Activated CD4-positive, alpha-beta T cell treated with anti-CD3 and anti-CD28 coated beads, Interleukin-2, amount 10 ng/mL, durations not matched to agents 7 days and 5 days (primary cell): ENCODE measurements around the gene GPC3. TPM values are rescaled to one million over a fixed set of nuclear protein-coding genes. Genes with fewer than 3 reads are reported as not detected.

Source experiments
- CTCF ChIA-PET: fragments of 350-600 bp; sonication (Branson Sonifier 250); formaldehyde crosslinking; loops from one replicate; lab custom pipeline; 2021; ENCODE audit warnings: antibody characterized with exemption; lab: Charles Lee
- POLR2A ChIA-PET: fragments of 350-600 bp; sonication (Branson Sonifier 250); formaldehyde crosslinking; loops from one replicate; lab custom pipeline; 2021; ENCODE audit warnings: antibody characterized with exemption; lab: Charles Lee
- DNase-seq: peaks from one replicate; pipeline ENCODE4 v3.0.0-alpha.2; 2020
- H3K27ac Mint-ChIP-seq: one replicate; pipeline ENCODE4 v1.8.0; 2021; ENCODE audit warnings: mild to moderate bottlenecking, moderate library complexity, mixed read lengths
- H3K27me3 Mint-ChIP-seq: one replicate; pipeline ENCODE4 v1.8.0; 2021; ENCODE audit warnings: mixed read lengths
- H3K36me3 Mint-ChIP-seq: one replicate; pipeline ENCODE4 v1.8.0; 2021; ENCODE audit warnings: low read depth, mixed read lengths
- H3K4me1 Mint-ChIP-seq: one replicate; pipeline ENCODE4 v1.8.0; 2021; ENCODE audit warnings: mixed read lengths
- H3K4me3 Mint-ChIP-seq: one replicate; pipeline ENCODE4 v1.8.0; 2021; ENCODE audit warnings: mild to moderate bottlenecking, moderate library complexity, mixed read lengths
- H3K9me3 Mint-ChIP-seq: one replicate; pipeline ENCODE4 v1.8.0; 2021; ENCODE audit warnings: mixed read lengths
- total RNA-seq, 2 experiments: library from RNA; stranded (reverse); gene quantifications; one replicate each; pipeline ENCODE4 v1.2.3, GENCODE V29; 2021

Gene GPC3
- total RNA-seq, 2 experiments from 2014 or later = 0.81 to 1.0 TPM

DNA sequence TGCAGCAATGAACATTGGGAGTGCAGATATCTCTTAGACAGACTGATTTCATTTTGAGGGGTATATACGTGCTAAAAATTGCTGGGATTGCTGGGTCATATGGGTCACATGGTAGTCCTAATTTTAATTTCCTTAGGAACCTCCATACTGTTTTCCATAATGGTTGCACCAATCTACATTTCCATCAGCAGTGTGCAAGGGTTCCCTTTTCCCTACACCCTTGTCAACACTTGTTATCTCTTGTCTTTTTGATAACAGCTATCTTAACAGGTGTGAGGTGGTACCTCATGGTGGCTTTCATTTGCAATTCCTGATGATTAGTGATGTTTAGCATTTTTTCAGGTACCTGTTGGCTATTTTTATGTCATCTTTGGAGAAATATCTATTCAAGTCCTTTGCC lies 57.0 kb downstream of the GPC3 start:
- POLR2A ChIA-PET = no interaction called here
- no peaks in the 10 kb centered on the region for H3K27me3 Mint-ChIP-seq

DNA sequence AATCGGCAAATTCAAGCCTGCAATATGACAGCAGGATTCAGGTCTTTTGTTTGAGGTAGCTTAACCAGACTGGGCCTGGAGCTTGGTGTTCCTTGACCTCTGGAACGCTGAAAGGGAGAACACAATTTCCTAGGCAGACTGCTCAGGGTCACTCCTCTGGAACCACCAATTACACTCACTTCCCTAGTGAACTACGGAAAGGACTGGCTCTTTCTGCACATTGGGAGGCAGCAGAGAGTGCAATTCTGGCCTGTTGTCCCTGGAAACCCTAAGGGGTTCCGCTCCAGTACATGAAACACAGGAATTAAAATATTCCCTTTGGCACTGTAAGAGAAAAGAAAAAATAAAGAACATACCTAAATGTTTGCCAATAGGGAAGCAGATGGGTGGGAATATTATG lies 58.6 kb downstream of the GPC3 start:
- Mint-ChIP-seq H3K4me1 (peaks cover 21% of the 10 kb centered on the region), H3K27ac (no peak overlapping the region), H3K9me3 (peaks cover 7% of the 10 kb centered on the region), H3K4me3 (no peak overlapping the region), H3K36me3 (no peaks in the 10 kb centered on the region), H3K27me3 (no peaks in the 10 kb centered on the region)
- POLR2A ChIA-PET = no interaction called here
- CTCF ChIA-PET = interaction anchor here (0.6 kb wide), 1 partner anchor 276 kb away, joined by 3 read pairs; no protein-coding TSS in a partner anchor
- no peak for DNase-seq

More for the DNA sequence above, 57.0 kb downstream of the GPC3 start:
- H3K4me1 Mint-ChIP-seq = peaks cover 7% of the 10 kb centered on the region
- H3K27ac Mint-ChIP-seq = no peak overlapping the region
- CTCF ChIA-PET = no interaction called here
- peaks cover 5% of the 10 kb centered on the region for H3K9me3 Mint-ChIP-seq
- no peaks in the 10 kb centered on the region for H3K36me3 Mint-ChIP-seq
- DNase-seq = no peak
- no peak overlapping the region for H3K4me3 Mint-ChIP-seq

DNA sequence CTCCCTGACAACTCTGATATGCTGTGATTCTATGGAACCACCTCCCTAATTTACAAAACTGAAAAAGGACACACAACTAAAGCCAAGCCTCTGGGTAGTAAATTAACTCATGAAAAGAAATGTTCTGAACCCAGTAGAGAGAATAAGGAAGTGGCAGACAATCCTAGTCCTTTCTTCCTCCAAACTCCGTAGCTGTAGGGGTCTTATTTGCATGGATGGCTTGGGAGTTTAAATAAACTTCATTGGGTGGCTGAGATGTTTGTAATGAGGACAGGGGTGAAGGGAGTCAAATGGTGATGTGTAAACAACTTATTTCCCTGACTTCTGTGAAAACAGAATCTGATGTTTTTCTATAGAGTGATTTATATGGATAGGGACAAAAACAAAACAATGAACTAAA lies 59.3 kb downstream of the GPC3 start:
- H3K4me1 Mint-ChIP-seq = peaks cover 23% of the 10 kb centered on the region
- no peak for DNase-seq
- CTCF ChIA-PET = no interaction called here

DNA sequence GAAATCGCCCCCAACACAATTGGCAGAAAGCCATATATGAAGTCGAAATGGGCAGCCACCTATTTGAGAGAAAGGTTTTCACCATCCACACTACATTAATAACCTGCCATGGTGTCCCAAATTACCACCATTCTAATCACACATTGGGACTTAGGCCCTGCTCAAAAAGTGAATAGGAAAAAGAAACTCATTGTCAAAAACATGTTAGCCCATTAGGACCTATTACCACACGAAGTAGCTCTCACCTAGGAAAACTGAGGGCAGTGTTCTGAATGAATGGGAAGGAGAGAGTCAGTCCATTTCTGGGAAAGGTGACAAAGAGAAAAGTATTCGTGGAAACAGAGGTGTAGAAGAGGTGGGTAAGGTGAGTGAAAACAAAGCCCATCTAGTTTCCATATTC lies 60.8 kb downstream of the GPC3 start:
- DNase-seq = no peak
- CTCF ChIA-PET = no interaction called here
- peaks cover 23% of the 10 kb centered on the region for H3K4me1 Mint-ChIP-seq
- H3K27me3 Mint-ChIP-seq = no peaks in the 10 kb centered on the region
- H3K27ac Mint-ChIP-seq = no peak overlapping the region
- POLR2A ChIA-PET = no interaction called here
- H3K4me3 Mint-ChIP-seq = no peak overlapping the region
- no peaks in the 10 kb centered on the region for H3K36me3 Mint-ChIP-seq
- peaks cover 8% of the 10 kb centered on the region for H3K9me3 Mint-ChIP-seq

More for the DNA sequence above, 59.3 kb downstream of the GPC3 start:
- Mint-ChIP-seq H3K4me3 (no peak overlapping the region), H3K27ac (no peak overlapping the region), H3K36me3 (no peaks in the 10 kb centered on the region), H3K9me3 (peaks cover 8% of the 10 kb centered on the region), H3K27me3 (no peaks in the 10 kb centered on the region)
- POLR2A ChIA-PET = no interaction called here

DNA sequence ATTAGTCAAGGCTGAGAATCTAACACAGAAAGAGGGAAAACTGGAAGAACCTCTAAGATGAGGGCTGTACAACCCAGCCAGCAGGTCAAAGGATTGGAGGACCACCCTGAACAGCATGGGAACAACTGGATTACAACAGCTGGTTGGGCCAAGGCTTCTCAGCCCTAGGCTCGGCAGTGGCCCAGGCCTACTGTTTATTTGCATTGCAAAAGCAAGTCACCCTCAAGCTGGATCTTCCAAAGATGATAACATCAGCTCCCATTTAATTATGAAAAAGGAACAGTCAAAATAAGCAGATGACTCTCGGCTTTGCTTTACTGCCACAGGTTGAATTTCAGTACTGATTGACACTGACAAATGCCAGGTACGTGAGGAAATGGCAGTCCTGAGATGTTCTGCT lies 61.8 kb downstream of the GPC3 start:
- H3K4me3 Mint-ChIP-seq = no peak overlapping the region
- no peaks in the 10 kb centered on the region for H3K36me3 Mint-ChIP-seq
- POLR2A ChIA-PET = no interaction called here
- no peak for DNase-seq
- peaks cover 8% of the 10 kb centered on the region for H3K9me3 Mint-ChIP-seq
- CTCF ChIA-PET = interaction anchor here (1.0 kb wide), 1 partner anchor 10 kb away, joined by 3 read pairs; no protein-coding TSS in a partner anchor
- peaks cover 23% of the 10 kb centered on the region for H3K4me1 Mint-ChIP-seq
- no peaks in the 10 kb centered on the region for H3K27me3 Mint-ChIP-seq
- H3K27ac Mint-ChIP-seq = peak overlapping the region; percentile 92

DNA sequence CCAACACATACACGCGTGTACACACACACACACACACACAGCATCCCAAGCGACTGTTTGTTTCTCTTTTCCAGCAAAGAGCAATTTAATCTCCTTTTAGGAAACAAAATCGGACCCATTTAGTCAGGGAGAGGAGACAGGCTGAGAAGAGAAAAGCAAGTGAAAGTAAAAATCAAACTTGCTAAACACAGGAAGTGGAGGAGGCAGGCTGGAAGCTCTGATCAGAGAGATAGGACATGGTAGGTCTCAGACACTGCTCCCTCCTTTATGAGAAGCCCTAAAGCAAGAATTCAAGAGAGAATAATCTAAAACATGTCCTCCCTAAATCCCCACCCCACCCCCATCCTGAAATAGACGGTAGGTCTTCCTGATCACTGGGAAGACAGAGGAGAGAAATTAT lies 62.3 kb downstream of the GPC3 start:
- DNase-seq = peak; percentile 31
- ChIA-PET POLR2A (no interaction called here), CTCF (interaction anchor here (1.0 kb wide), 1 partner anchor 10 kb away, joined by 3 read pairs; no protein-coding TSS in a partner anchor)
- Mint-ChIP-seq H3K27me3 (no peaks in the 10 kb centered on the region), H3K4me3 (peak overlapping the region; percentile 66), H3K27ac (peak overlapping the region; percentile 92), H3K36me3 (no peaks in the 10 kb centered on the region), H3K9me3 (peaks cover 6% of the 10 kb centered on the region), H3K4me1 (peaks cover 23% of the 10 kb centered on the region)

DNA sequence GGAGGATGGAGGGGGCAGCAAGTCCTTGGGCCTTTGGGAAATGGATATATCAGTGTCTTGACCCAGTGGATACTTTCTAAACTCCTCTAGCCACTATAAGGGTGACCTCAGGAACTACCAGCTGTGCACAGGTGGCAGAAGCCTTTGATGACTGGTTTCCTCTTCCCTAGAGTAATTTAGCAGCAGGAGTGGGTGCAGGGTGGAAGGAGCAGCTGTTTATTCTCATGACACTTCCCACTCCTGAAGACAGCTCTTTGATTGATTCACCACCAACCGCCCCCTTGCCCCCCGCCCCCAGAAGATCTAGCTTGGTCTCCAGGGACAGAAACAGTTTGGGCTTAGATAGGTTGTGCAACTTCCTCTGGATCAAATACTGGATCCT lies 63.0 kb downstream of the GPC3 start:
- H3K27me3 Mint-ChIP-seq = no peaks in the 10 kb centered on the region
- peak overlapping the region; percentile 92 for H3K27ac Mint-ChIP-seq
- DNase-seq = no peak
- H3K4me1 Mint-ChIP-seq = peaks cover 23% of the 10 kb centered on the region
- no peak overlapping the region for H3K4me3 Mint-ChIP-seq
- H3K36me3 Mint-ChIP-seq = no peaks in the 10 kb centered on the region
- H3K9me3 Mint-ChIP-seq = peaks cover 3% of the 10 kb centered on the region
- POLR2A ChIA-PET = no interaction called here
- CTCF ChIA-PET = interaction anchor here (1.0 to 1.7 kb wide), 5 partner anchors 9 to 42 kb away, joined by 3 to 4 read pairs (median 3); no protein-coding TSS in a partner anchor

DNA sequence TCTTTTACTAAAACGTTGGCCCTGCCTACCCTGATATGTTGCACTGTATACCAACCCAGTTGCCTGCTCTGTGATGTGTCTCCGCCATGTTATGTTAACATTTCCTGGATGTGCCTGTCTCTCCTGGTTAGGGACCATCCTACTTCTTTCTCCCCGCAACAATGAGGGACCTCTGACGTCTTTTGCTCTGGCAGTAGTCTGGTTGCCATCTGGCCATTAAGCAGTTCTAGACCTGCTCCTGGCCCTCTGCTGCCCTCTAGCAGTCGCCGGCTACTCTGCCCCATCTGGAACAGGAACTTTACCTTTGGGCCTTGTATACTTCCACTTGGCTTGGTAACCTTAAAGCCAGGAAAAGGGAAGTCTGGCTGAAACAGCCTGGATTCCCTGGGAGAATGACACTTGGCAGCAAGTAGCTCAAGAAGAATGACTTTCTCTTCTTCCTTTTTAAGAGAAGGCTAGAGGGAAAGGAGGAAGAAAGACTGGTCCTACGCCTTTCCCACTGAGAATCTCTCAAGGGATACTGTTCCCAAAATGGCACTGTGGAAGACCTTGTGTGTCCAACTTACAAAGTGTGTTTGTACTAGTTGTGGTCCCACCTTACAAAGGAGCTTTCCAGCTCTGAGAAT lies 63.5 kb downstream of the GPC3 start:
- H3K9me3 Mint-ChIP-seq = peaks cover 3% of the 10 kb centered on the region
- CTCF ChIA-PET = interaction anchor here (1.0 to 1.7 kb wide), 5 partner anchors 10 to 42 kb away, joined by 3 to 4 read pairs (median 3); no protein-coding TSS in a partner anchor
- no peaks in the 10 kb centered on the region for H3K36me3 Mint-ChIP-seq
- POLR2A ChIA-PET = no interaction called here
- DNase-seq = peak; percentile 34
- peaks cover 23% of the 10 kb centered on the region for H3K4me1 Mint-ChIP-seq
- no peaks in the 10 kb centered on the region for H3K27me3 Mint-ChIP-seq
- peak overlapping the region; percentile 31 for H3K27ac Mint-ChIP-seq
- H3K4me3 Mint-ChIP-seq = no peak overlapping the region

DNA sequence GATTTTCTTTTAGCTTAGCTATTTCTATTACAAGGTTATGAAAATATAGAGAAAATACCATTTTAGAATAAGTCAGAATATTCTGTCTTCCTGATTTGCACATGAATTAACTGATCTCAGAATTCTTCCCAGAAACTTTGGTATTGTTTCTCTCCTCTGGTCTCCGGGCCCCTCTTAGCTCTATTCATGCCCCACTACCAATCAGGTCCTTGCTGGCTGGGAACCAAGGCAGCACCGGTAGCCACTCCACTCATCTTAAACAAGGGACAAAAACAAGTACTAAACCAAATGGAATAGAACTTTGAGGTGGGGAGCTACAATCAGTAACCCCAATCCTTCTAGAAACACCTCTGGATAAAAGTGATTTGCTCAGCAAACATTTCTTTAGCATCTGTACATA lies 64.3 kb downstream of the GPC3 start:
- no peaks in the 10 kb centered on the region for H3K36me3 Mint-ChIP-seq
- no peak overlapping the region for H3K27ac Mint-ChIP-seq
- CTCF ChIA-PET = interaction anchor here (1.3 to 1.7 kb wide), 2 partner anchors 10 to 13 kb away, joined by 4 read pairs; no protein-coding TSS in a partner anchor
- POLR2A ChIA-PET = no interaction called here
- DNase-seq = no peak
- H3K9me3 Mint-ChIP-seq = peaks cover 3% of the 10 kb centered on the region
- no peak overlapping the region for H3K4me3 Mint-ChIP-seq
- no peaks in the 10 kb centered on the region for H3K27me3 Mint-ChIP-seq
- peaks cover 23% of the 10 kb centered on the region for H3K4me1 Mint-ChIP-seq

DNA sequence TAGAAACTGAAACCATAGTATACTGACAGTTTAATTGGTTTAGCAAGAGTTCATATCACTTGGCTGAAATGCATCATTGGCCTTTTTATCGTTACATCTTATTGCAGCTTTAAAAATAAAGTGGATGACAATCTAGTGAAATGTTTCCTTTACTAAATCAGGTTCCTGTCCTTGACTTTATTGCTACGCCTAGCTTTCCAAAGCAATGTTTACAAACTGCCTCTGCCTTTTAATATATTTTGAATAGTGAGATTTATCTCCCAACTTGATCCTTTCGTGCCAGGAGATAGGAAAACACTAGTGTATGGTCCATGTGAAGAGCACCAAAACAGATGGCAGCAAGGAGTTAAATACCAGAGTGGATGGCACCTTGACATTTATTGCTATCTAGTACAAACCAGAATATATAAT lies 67.0 kb downstream of the GPC3 start:
- Mint-ChIP-seq H3K27me3 (no peaks in the 10 kb centered on the region), H3K4me1 (peaks cover 16% of the 10 kb centered on the region), H3K4me3 (no peak overlapping the region), H3K9me3 (peaks cover 3% of the 10 kb centered on the region), H3K36me3 (no peaks in the 10 kb centered on the region), H3K27ac (no peak overlapping the region)
- CTCF ChIA-PET = no interaction called here
- no peak for DNase-seq
- POLR2A ChIA-PET = no interaction called here

DNA sequence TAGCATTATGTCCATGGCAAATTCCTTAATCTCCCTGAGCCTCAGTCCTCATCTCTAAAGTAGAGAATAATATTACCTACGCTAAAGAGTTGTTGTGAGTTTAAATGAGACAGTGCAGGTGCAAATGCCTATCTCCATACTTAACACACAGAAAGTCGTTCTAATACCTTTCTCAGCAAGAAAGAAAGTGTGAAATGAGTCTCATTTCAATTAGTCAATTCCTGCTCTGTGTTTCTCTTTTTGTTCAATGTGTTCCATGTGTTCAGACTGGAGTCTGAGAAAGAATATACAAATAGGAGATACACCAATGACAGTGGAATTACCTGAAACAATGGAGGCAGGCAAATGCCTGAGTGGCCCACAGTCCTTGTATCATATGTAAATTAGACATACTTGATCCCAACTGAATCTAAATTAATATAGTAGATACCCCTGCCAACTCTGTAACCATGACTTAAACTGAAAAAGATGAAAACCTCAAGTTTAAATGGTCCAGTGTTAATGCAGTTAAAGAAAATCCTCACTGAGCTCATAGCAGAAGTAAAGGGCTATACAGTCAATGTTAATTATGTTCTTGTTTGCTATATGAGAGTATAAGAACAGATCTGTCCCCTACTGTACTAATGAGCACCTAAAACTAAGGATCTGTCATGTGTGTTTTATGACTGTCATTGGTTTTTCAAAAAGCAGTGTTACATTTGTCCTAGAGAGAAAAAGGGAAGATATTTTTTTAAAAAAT lies 68.2 kb downstream of the GPC3 start:
- no peak overlapping the region for H3K4me3 Mint-ChIP-seq
- peaks cover 3% of the 10 kb centered on the region for H3K9me3 Mint-ChIP-seq
- H3K27me3 Mint-ChIP-seq = no peaks in the 10 kb centered on the region
- ChIA-PET POLR2A (no interaction called here), CTCF (no interaction called here)
- DNase-seq = no peak
- peaks cover 4% of the 10 kb centered on the region for H3K4me1 Mint-ChIP-seq
- H3K36me3 Mint-ChIP-seq = no peaks in the 10 kb centered on the region
- H3K27ac Mint-ChIP-seq = no peak overlapping the region

DNA sequence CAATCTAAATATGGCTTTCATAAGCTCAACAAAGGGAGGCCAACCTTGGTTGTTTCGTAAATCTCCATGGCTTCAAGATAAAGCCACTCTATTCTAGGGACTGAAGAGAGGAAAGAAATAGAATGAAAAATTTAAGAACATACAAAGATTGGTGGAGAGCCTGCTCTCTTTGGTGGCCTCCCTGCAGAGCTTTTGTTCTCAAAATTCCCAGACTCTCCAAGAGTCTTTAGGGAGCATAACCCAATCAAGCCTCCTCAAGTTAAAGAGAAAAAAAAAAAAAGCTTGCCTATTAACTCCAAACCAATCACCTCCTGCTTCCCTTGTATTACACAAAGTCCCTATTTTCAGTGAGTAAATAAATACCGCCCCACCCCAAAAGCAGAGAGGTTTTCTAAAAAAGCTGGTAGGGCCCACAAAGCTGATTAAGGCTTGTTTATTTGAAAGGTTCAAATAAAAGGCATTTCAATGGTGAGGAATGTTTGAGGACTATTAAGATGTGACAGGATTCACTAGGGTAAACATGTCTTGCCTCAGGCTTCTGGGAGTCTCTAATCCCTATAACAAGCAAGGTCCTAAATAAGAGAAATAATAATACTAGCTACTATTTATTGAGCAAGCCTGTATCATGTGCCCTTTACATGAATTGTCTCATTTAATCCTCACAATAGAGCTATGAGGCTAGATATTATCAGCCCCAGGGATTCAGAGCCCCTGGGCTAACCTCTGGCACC lies 71.6 kb downstream of the GPC3 start:
- POLR2A ChIA-PET = no interaction called here
- Mint-ChIP-seq H3K9me3 (no peaks in the 10 kb centered on the region), H3K27me3 (no peaks in the 10 kb centered on the region), H3K36me3 (no peaks in the 10 kb centered on the region), H3K27ac (no peak overlapping the region), H3K4me3 (no peak overlapping the region), H3K4me1 (no peaks in the 10 kb centered on the region)
- CTCF ChIA-PET = interaction anchor here (0.8 kb wide), 2 partner anchors 13 to 118 kb away, joined by 3 read pairs; no protein-coding TSS in a partner anchor
- no peak for DNase-seq
